GM19372 (cell line): ENCODE measurements around the gene IL1B.
"Not testable (repeated sequence)": the region's sequence is repeated elsewhere in the genome, so short reads cannot be mapped to it uniquely, and the experiment has no call there.

Experiments used
- ATAC-seq: cut with Tn5 transposase; IDR thresholded peaks from one replicate; pipeline ENCODE4 v1.9.1; 2021; ENCODE audit warnings: mild to moderate bottlenecking, low read depth, moderate library complexity; ENCODE audit not compliant: unreplicated experiment

Gene IL1B

DNA sequence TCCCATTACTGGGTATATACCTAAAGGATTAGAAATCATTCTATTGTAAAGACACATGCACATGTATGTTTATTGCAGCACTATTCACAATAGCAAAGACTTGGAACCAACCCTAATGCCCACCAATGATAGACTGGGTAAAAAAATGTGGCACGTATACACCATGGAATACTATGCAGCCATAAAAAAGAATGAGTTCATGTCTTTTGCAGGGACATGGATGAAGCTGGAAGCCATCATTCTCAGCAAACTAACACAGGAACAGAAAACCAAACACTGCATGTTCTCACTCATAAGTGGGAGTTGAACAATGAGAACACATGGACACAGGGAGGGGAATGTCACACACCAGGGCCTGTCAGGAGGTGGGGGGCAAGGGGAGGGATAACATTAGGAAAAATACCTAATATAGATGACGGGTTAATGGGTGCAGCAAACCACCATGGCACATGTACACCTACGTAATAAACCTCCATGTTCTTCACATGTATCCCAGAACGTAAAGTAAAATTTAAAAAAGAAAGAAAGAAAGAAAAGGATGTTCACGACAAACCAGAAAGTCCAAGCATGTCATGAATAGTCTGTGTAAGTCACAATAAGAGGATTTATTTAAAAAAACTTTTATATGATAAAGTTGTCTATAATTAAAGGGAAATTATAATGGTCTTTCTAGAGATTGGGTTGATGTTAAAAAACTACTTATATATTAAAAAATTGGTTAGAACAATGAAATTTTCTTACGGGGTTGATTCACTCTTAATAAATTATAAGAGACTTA, 23.0 kb upstream of the IL1B start:
- not testable (repeated sequence) for ATAC-seq

GRCh38 chr2:112850588-112850987, 14.0 kb upstream of the IL1B start:
- ATAC-seq = no peak

- no peak for ATAC-seq
Observed at GRCh38 chr2:112849956-112850355, 13.4 kb upstream of the IL1B start.

GRCh38 chr2:112848833-112849232, 12.3 kb upstream of the IL1B start:
- ATAC-seq = no peak

- no peak for ATAC-seq
Observed at GRCh38 chr2:112846031-112846430, 9.5 kb upstream of the IL1B start.

- ATAC-seq = no peak
Observed at GRCh38 chr2:112843836-112844235, 7.3 kb upstream of the IL1B start.

GRCh38 chr2:112843288-112843687, 6.7 kb upstream of the IL1B start:
- ATAC-seq = no peak

DNA sequence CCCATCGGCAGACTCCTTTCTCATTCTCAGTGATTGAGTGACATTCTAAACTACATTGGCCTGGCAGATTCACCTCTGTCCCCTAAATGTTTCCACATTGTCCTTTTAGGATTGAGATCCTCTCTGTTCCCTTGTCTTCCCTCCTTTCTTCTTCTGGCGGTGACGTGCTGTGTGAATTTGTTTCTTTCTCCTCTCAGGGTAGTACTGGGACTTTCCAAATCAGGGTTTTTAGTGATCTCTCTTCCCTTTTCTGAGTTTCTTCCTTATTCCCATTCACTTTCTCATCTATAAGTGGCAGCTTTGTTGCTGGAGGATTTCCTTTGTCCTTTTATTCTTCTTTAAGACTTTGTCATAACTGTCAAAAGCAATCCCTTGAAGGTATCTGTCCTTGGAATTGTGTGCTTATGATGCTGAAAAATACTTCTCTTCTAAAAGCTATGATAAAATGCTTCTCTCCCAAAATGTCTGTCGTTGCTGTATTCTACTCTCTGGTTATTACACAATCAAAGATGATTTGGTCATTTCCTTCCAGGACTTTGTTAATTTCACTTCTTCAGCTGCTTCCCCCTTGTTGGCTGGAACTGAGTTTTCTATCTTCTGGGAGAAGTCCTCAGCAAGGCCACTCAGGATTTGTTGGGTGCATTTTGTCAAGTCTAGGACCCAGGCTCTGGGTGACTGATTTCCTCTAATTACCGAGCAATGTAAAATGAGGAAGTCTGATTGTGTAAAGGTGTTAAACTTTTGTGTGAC, 4.9 kb upstream of the IL1B start:
- no peak for ATAC-seq

- no peak for ATAC-seq
Observed at GRCh38 chr2:112840068-112840445, 3.5 kb upstream of the IL1B start.

GRCh38 chr2:112839407-112840067, 3.0 kb upstream of the IL1B start:
- ATAC-seq = no peak

- ATAC-seq = no peak
Observed at GRCh38 chr2:112836163-112836560, 417 bp downstream of the IL1B start.

DNA sequence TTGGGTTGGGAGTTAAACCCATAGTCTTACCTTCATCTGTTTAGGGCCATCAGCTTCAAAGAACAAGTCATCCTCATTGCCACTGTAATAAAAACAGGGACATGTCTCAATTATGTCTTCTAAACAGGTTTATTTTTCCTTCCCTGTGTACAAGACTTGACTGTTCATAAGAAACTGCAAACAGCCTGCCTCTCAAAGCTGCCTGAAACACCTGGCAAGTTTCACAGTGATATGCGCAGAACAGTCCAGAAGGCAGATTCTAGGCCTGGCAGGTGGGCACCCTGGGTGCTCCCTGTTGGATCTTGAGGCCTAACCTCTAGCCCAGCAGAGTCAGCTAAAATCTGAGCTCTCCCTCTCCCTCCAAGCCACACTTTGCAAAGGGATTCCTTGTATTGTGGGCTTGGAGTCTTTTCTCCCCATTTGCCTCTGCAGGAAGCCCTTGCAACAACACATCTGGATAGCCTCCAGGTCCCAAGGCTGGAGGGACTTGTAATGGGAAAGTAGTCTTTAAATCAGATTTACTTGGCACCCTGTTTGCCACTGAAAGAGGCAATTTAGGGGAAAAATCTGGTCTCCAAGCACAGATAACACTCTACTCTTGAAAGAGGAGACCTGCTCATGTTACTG, 930 bp downstream of the IL1B start:
- no peak for ATAC-seq

DNA sequence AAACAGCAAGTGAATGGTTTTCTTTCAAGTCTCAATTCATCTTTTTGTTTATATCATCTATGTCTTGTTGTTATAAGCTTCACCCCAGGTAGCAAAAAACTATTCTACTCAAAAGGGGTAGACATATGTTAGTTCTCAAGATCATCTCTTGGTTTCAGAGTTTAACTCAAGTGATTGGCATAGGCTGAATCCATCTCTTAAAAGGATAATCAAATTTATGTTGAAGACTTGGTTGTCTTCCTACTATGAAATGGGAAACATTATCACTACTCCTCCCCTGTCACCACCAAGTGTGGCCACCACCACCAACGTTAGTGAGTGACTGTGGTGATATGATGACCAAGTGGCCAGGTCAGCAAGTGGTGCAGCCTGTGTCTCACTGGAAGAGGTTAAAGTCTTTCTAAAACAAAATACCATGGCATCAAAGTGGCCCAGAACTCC, 1.5 kb downstream of the IL1B start:
- ATAC-seq = no peak

- ATAC-seq = no peak
Observed at GRCh38 chr2:112834396-112835037, 2.1 kb downstream of the IL1B start.

DNA sequence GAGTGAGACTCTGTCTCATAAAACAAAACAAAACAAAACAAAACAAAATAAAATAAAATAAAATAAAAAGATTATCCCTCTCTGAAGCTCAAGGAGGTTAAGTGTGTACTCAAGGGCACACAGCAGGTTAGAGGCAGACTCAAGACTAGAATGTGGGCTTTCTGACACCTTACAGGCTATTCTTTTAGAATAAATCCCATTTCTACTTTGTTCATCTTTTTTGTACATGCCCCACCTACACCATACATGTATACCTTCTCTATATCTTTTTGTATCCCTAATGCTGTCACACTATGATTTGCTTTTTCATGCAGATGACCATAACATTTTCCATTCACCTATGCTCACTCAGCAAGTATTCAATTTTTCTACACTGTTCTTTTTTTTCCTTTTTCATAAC, 2.6 kb downstream of the IL1B start:
- ATAC-seq = no peak

DNA sequence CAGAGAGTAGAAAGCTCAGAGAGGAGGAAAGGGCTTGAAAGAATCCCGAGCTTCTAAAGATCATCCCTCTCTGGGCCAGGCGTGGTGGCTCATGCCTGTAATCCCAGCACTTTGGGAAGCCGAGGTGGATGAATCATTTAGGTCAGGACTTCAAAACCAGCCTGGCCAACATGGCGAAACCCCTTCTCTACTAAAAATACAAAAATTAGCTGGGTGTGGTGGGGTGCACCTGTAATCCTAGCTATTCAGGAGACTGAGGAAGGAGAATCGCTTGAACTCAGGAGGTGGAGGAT, 3.0 kb downstream of the IL1B start:
- not testable (repeated sequence) for ATAC-seq

DNA sequence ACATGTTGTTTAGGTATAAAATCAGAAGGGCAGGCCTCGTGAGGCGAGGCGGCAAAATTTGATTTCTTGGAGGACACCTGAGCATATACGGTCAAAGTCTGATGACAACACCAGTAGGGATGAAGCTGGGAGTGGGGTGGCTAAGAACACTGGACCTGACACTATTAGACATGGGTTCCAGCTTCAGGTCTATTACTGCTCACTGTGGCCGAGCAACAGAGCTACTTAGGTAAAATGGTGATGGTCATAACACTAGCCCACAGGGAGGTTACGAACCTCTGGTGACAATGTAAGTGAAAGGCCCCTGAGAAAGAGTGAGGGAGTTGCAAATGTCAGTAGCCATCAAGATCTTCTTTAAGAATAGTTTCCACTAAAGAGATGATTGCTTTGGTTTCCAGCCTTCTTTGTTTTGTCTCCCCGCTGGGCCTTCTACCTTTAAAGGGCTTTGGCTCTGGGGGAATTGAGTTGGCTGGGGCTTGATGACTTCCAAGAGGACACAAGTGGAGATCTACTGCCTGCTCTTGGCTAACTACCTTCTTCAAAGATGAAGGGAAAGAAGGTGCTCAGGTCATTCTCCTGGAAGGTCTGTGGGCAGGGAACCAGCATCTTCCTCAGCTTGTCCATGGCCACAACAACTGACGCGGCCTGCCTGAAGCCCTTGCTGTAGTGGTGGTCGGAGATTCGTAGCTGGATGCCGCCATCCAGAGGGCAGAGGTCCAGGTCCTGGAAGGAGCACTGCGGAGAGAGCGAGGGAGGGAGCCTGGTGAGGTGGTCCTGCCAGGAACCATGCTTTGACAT, 3.5 kb downstream of the IL1B start:
- no peak for ATAC-seq

- no peak for ATAC-seq
Observed at GRCh38 chr2:112831946-112832840, 4.4 kb downstream of the IL1B start.

- no peak for ATAC-seq
Observed at GRCh38 chr2:112831513-112831845, 5.1 kb downstream of the IL1B start.
